Astrocyte of the spinal cord (primary cell): Measurements from ENCODE around the gene DDAH1.

Experiments used
- DNase-seq: peaks from one replicate; pipeline ENCODE4 v3.0.0; 2011; ENCODE audit warnings: low read depth, low spot score
- H3K4me3 ChIP-seq: 2 replicates; pipeline ENCODE4 v1.5.1; 2011; ENCODE audit warnings: low read depth, mild to moderate bottlenecking, low read length, moderate library complexity
- CTCF ChIP-seq: IDR thresholded peaks from 2 replicates; pipeline ENCODE4 v1.5.1; 2012; ENCODE audit warnings: low read depth, mild to moderate bottlenecking, low read length, inconsistent platforms
- in situ Hi-C: cut with HindIII; loops from 2 replicates; pipeline ENCODE4 v1.10.0; 2017; ENCODE audit warnings: low sequenced_read_pairs

Gene DDAH1

DNA sequence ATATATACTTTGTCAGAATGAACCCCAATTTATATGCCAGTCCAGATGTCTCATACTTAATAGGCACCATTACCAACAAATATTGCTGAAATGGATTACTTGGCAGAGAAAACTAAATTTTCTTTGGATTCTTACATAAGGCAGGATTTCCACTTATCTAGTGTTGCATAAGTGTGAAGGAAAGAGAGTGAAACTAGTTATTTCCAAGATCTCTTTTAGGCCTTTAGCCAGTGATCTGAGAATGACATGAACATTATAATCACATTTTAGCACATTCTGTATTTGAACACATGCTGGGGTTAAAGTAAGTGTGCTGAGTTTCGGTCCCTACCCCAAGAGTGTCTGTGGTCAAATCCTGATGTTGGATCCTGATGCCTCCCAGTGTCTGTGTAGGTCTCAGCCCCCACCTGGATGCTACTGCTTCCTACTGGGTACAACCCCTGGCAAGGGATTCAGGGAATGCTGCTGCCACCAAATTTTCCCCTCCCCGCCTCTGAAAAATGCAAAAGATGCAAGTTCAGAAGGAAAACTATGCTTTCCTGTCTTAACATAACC is 11.2 kb downstream of the DDAH1 start:
- in situ Hi-C loops: no loop called here
- DNase-seq: no peak
- no peak for TF ChIP-seq CTCF
- H3K4me3 ChIP-seq: no peak overlapping the region

- in situ Hi-C loops: no loop called here
- DNase-seq: no peak
- no peak overlapping the region for H3K4me3 ChIP-seq
- TF ChIP-seq CTCF: no peak
Measured at GRCh38 chr1:85452948-85453347, 12.0 kb downstream of the DDAH1 start.

DNA sequence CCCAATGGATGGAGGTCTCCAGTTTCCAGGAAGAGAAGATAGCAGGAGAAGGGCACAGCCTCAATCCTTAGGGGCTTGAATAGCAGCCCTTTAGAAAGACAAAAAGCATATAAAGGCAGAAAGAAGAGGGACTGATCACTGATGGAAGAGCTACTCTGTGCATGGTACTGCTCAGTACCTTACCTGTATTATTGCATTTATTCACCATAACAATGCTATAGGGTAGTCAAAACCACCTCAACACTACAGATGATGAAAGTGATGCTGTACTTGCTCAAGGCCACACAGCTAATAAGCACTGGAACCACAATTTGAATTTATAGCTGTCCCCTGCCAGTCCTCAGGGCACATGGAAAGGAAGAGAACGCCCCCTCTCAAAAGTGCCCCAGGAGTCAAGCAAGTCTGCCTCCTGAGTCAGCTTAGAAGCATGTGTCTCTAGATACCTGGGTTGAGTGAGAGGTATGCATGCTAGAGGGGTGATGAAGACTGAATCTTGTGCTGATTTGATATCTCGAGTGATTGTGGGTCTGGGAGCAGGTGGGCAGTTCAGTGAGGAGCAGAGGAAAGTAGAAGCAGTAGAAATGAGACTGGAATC is 13.6 kb downstream of the DDAH1 start:
- H3K4me3 ChIP-seq: no peak overlapping the region
- no peak for TF ChIP-seq CTCF
- in situ Hi-C loops: no loop called here
- no peak for DNase-seq

DNA sequence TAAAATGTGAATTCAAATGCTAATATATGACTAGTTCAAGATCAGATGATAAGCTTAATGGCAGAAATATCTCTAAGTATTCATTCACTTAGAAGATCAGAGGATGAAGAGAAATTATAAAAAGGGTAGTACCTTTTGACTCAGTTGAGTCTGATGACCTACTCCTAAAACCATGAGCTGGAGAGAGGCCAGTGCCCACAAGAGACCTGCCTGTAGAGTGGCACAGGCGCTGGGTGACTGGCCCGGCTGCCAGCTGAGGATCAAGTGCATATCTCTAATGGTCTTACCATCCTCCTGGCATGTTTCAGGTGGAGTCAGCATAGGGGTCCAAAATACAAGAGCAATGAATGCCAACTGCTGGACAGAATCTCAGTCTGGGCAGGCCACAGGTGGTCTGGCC is 14.1 kb downstream of the DDAH1 start:
- H3K4me3 ChIP-seq: no peak overlapping the region
- no peak for DNase-seq
- in situ Hi-C loops: no loop called here
- TF ChIP-seq CTCF: no peak

DNA sequence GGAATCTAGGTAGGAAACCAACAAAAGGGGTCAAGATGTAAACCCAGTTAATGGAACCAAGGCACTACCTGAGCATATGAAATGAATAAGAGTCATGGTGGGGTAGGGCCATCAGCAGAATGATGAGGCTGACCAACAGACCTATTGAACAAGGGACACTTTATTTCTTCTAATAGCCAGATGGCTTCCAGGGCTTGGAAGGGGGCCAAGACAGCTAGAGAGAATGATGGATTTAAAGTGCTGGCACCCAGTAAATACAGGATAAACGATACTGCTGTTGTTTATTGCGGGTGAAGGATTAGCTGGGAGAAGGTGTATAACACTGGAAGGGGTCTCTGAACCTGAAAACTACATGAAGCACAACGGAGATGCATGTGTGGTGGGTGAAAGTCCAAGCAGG is 15.6 kb downstream of the DDAH1 start:
- DNase-seq: no peak
- H3K4me3 ChIP-seq: no peak overlapping the region

DNA sequence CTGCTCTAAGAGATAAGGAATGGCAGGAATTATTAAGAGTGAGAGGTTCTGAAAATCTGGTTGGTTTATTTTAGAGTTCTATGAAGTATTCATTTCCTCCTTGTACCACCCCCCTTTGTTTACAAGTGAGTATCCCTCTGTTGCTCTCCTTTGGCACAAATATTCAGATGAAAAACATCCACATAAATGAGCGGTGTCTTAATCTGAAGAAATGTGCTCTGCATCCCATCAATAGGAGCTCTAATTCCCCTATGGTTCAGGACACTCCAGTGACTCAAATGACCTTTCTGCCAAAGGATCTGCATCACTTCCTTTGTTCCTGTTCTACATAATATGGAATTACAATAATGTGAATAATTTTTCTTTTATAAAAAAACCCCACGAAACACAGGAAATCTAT is 16.6 kb downstream of the DDAH1 start:
- no peak overlapping the region for H3K4me3 ChIP-seq
- DNase-seq: peak; percentile 40
- in situ Hi-C loops: no loop called here
- TF ChIP-seq CTCF: no peak

More for the DNA sequence above, 15.6 kb downstream of the DDAH1 start:
- no peak for TF ChIP-seq CTCF
- in situ Hi-C loops: no loop called here
